GM12878 (cell line): Measurements from ENCODE around the gene PGM5. TPM values are rescaled to one million over a fixed set of nuclear protein-coding genes. Genes with fewer than 3 reads are reported as not detected.

ENCODE experiments used
- ATAC-seq: fragments of 200-7000 bp; cut with Tn5 transposase; 3 replicates; pipeline ENCODE4 v1.9.1; 2020; ENCODE audit warnings: mild to moderate bottlenecking, moderate library complexity
- BruUV-seq: library from RNA; stranded (reverse); fragments of 400-500 nt; replicated peaks from 2 replicates; lab custom pipeline; 2021; lab: Mats Ljungman, UMichigan
- CTCF ChIA-PET: fragments of 300-600 bp; sonication (Branson Sonifier 250); formaldehyde crosslinking; extraction: SDS; loops from one replicate; lab custom pipeline; 2021; ENCODE audit warnings: inconsistent platforms; lab: Yijun Ruan, JAX
- POLR2A ChIA-PET: fragments of 350-600 bp; formaldehyde crosslinking; extraction: SDS; loops from one replicate; lab custom pipeline; 2021; ENCODE audit warnings: inconsistent platforms; lab: Charles Lee
- RAD21 ChIA-PET: fragments of 300-600 bp; sonication (Branson Sonifier 250); formaldehyde crosslinking; loops from one replicate; lab custom pipeline; 2023; ENCODE audit warnings: antibody characterized with exemption; ENCODE audit not compliant: unreplicated experiment; lab: Charles Lee
- SMC1A ChIA-PET: fragments of 300-600 bp; sonication (Branson Sonifier 250); formaldehyde crosslinking; loops from one replicate; lab custom pipeline; 2023; ENCODE audit not compliant: unreplicated experiment, uncharacterized antibody; lab: Charles Lee
- DNase-seq: peaks from one replicate; pipeline ENCODE4 v3.0.0-alpha.2; 2011; ENCODE audit warnings: low read depth, low spot score
- FAIRE-seq: peaks from 3 replicates; lab custom pipeline; 2011; peaks lifted over from hg19 to GRCh38; lab: Jason Lieb, UNC
- H2AFZ ChIP-seq: 2 replicates; pipeline ENCODE4 v1.6.0; 2011; ENCODE audit warnings: low read depth, low read length, control low read depth; ENCODE audit not compliant: control insufficient read depth
- H3K27ac ChIP-seq: 2 replicates; pipeline ENCODE4 v1.5.1; 2011; ENCODE audit warnings: control low read depth; ENCODE audit not compliant: control insufficient read depth, insufficient read depth
- H3K27me3 ChIP-seq, 2 experiments: replicated peaks in 1 of 2; 2 replicates each; pipeline versions ENCODE4 v1.6.0 to v1.6.1; 2011; ENCODE audit warnings: low read length in 1 of 2; ENCODE audit not compliant: control insufficient read depth in 2 of 2, insufficient read depth in 2 of 2
- H3K36me3 ChIP-seq, 2 experiments: 2 replicates each; pipeline ENCODE4 v1.5.1; 2011; ENCODE audit warnings: low read length in 1 of 2; ENCODE audit not compliant: control insufficient read depth in 2 of 2, insufficient read depth in 2 of 2
- H3K4me1 ChIP-seq: 2 replicates; pipeline ENCODE4 v1.6.1; 2011; ENCODE audit warnings: mild to moderate bottlenecking, low read length, moderate library complexity, mixed read lengths; ENCODE audit not compliant: control insufficient read depth, insufficient read depth
- H3K4me2 ChIP-seq: 2 replicates; pipeline ENCODE4 v1.6.0; 2011; ENCODE audit warnings: control low read depth; ENCODE audit not compliant: control insufficient read depth, insufficient read depth
- H3K4me3 ChIP-seq: fragments of 200-600 bp; sonication (generic); 2 replicates; pipeline ENCODE4 v1.5.1; 2016
- H3K79me2 ChIP-seq: 2 replicates; pipeline ENCODE4 v1.6.0; 2011; ENCODE audit warnings: low read length; ENCODE audit not compliant: control insufficient read depth, insufficient read depth
- H3K9ac ChIP-seq: 2 replicates; pipeline ENCODE4 v1.8.0; 2011; ENCODE audit warnings: low read length, control low read depth, mixed read lengths; ENCODE audit not compliant: control insufficient read depth, insufficient read depth
- H3K9me3 ChIP-seq: replicated peaks from 3 replicates; pipeline ENCODE4 v1.5.1; 2011; ENCODE audit warnings: mild to moderate bottlenecking, low read length; ENCODE audit not compliant: control insufficient read depth, insufficient read depth
- H4K20me1 ChIP-seq: 2 replicates; pipeline ENCODE4 v1.6.0; 2011; ENCODE audit not compliant: control insufficient read depth, insufficient read depth
- BACH1 ChIP-seq: fragments of 450-650 bp; IDR thresholded peaks from 2 replicates; pipeline ENCODE4 v1.6.1; 2017; ENCODE audit warnings: mild to moderate bottlenecking, borderline replicate concordance
- CBFB ChIP-seq: IDR thresholded peaks from 2 replicates; pipeline ENCODE4 v1.6.1; 2016; ENCODE audit warnings: antibody characterized with exemption, low read depth
- ESRRA ChIP-seq: IDR thresholded peaks from 2 replicates; pipeline ENCODE4 v1.6.1; 2012; ENCODE audit warnings: mild to moderate bottlenecking, low read length, improper control_type of control experiment
- IKZF2 ChIP-seq, 2 experiments: fragments of 450-650 bp; IDR thresholded peaks; 2 replicates each; pipeline ENCODE4 v1.6.1; 2017; ENCODE audit warnings: mild to moderate bottlenecking in 2 of 2, moderate library complexity in 2 of 2
- JUND ChIP-seq: IDR thresholded peaks from 2 replicates; pipeline ENCODE4 v1.6.1; 2012; ENCODE audit warnings: low read depth, mild to moderate bottlenecking, low read length, improper control_type of control experiment, moderate library complexity
- MTA2 ChIP-seq: fragments of 450-650 bp; IDR thresholded peaks from 2 replicates; pipeline ENCODE4 v1.6.1; 2016; ENCODE audit warnings: low read depth, mild to moderate bottlenecking, moderate library complexity
- NBN ChIP-seq: fragments of 450-650 bp; IDR thresholded peaks from 2 replicates; pipeline ENCODE4 v1.6.1; 2016
- NFYA ChIP-seq: IDR thresholded peaks from 2 replicates; pipeline ENCODE4 v1.6.1; 2011; ENCODE audit warnings: low read depth, mild to moderate bottlenecking, low read length, improper control_type of control experiment, borderline replicate concordance
- RAD21 ChIP-seq: IDR thresholded peaks from 2 replicates; pipeline ENCODE4 v1.6.1; 2011; ENCODE audit warnings: mild to moderate bottlenecking, low read depth, low read length, moderate library complexity; ENCODE audit not compliant: insufficient read depth
- RBBP5 ChIP-seq: fragments of 200-600 bp; sonication (generic); conservative IDR thresholded peaks from 2 replicates; pipeline ENCODE4 v1.6.1; 2016
- RFX5 ChIP-seq: IDR thresholded peaks from 2 replicates; pipeline ENCODE4 v1.6.1; 2011; ENCODE audit warnings: low read depth, low read length, improper control_type of control experiment
- SIN3A ChIP-seq: IDR thresholded peaks from 2 replicates; pipeline ENCODE4 v1.6.1; 2012; ENCODE audit warnings: low read depth, low read length, improper control_type of control experiment
- SP1 ChIP-seq: IDR thresholded peaks from one replicate; pipeline ENCODE4 v1.6.1; 2011; ENCODE audit warnings: low read depth, low read length
- SUPT20H ChIP-seq: IDR thresholded peaks from 2 replicates; pipeline ENCODE4 v1.6.1; 2011; ENCODE audit warnings: low read depth, mild to moderate bottlenecking, low read length, moderate library complexity, borderline replicate concordance; ENCODE audit not compliant: control insufficient read depth
- WGBS: methylation state at CpG from one replicate; pipeline ENCODE4 v1.1.6; 2016; ENCODE audit warnings: low lambda C conversion rate; ENCODE audit not compliant: insufficient replicate concordance, insufficient coverage; ENCODE audit errors: missing lambda C conversion rate; 5-methylcytosine and 5-hydroxymethylcytosine counted together
- in situ Hi-C: fragments of 300-500 bp; cut with MboI; formaldehyde crosslinking; loops from 9 replicates; pipeline ENCODE4 v1.14.3; 2018; ENCODE audit warnings: mixed read lengths
- intact Hi-C: fragments of 100-400 bp; cut with micrococcal nuclease; formaldehyde crosslinking; loops from one replicate; pipeline ENCODE4 v1.14.2; 2022; ENCODE audit not compliant: unreplicated experiment
- polyA plus RNA-seq, 11 experiments: library from polyadenylated mRNA; depleted of rRNA in 4 of 11; unstranded in 6 of 11; stranded (reverse) in 5 of 11; fragments of >200 nt; fragmentation: Nextera tagmentation in 4 of 11; fragmentation: Illumina TruSeq in 1 of 11; extraction: Ambion mirVana in 4 of 11; extraction: Trizol in 1 of 11; gene quantifications; 1 replicate in 1 of 11; 2 replicates in 10 of 11; pipeline versions ENCODE4 v1.2.1 to v1.2.3, GENCODE V29; 2011 to 2016; ENCODE audit warnings: inconsistent platforms in 2 of 11, missing spikeins in 2 of 11, low read depth in 1 of 11
- total RNA-seq, 4 experiments: library from RNA; depleted of rRNA in 3 of 4; stranded (reverse); fragments of >200 nt in 3 of 4; fragmentation: Illumina TruSeq in 1 of 4; extraction: Trizol in 1 of 4; gene quantifications; 2 replicates each; pipeline versions ENCODE4 v1.2.1 to v1.2.3, GENCODE V29; 2013 to 2021

PGM5 gene
- total and polyA plus RNA-seq, 10 of the 15 experiments (the other 5 are each of a cell fraction or from before 2014, with no cell fraction given) = 0.28 to 0.73 TPM; not detected in 8

DNA sequence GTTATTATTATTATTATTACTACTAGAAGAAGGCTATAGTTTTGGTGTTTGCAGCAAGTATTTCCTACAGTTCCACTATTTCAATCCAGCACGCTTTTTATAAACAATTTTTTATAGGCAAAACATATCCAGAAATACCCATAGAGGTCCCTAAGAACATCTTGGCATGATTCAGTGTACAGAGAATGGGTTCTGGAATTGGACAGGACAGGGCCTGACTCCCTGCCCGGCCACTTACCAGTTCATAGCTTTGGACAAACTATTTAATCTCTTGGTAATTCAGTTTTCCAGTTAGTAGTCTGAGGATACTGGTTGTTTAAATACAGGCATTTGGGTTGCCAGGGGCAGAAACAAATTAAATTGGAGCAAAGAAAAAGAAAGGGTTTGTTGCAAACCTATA is 91.2 kb downstream of the PGM5 start:
- TF ChIP-seq ESRRA (no peak), JUND (no peak), RBBP5 (no peak), SP1 (no peak), RAD21 (no peak), CBFB (no peak), NFYA (no peak), SUPT20H (no peak), RFX5 (no peak), BACH1 (no peak), MTA2 (no peak), SIN3A (no peak), NBN (no peak), IKZF2 (IDR thresholded peaks at IDR 0.05) (no peak)

More for the DNA sequence above, 91.2 kb downstream of the PGM5 start:
- RAD21 ChIA-PET = no interaction called here
- no peak for FAIRE-seq
- H3K27me3 ChIP-seq = no peaks in the 10 kb centered on the region; a peak in 1 of 4 replicates
- no peak overlapping the region for H3K4me2 ChIP-seq
- no TSS peak for BruUV-seq
- H3K4me3 ChIP-seq = no peak overlapping the region
- H4K20me1 ChIP-seq = no peaks in the 10 kb centered on the region
- H3K36me3 ChIP-seq = no peaks in the 10 kb centered on the region
- no peak overlapping the region for H2AFZ ChIP-seq
- WGBS = 11% methylated on average over 2 of the region's 2 CpGs
- CTCF ChIA-PET = interaction anchor here (1.3 kb wide), 1 partner anchor 122 kb away, joined by 3 read pairs; no protein-coding TSS in a partner anchor
- no peak for ATAC-seq
- no peaks in the 10 kb centered on the region for H3K4me1 ChIP-seq
- POLR2A ChIA-PET = no interaction called here
- intact Hi-C loops = loop anchor here (10.0 kb wide), 1 partner anchor 117 kb away; no protein-coding TSS in a partner anchor
- in situ Hi-C loops = no loop called here
- DNase-seq = no peak
- no peak overlapping the region for H3K9ac ChIP-seq
- SMC1A ChIA-PET = no interaction called here
- no peaks in the 10 kb centered on the region for H3K79me2 ChIP-seq
- no peak overlapping the region for H3K27ac ChIP-seq
- no peaks in the 10 kb centered on the region for H3K9me3 ChIP-seq
